A549 (cell line): ENCODE results near the gene COL13A1. TPM values are rescaled to one million over a fixed set of nuclear protein-coding genes. Genes with fewer than 3 reads are reported as not detected.

Experiments
- ATAC-seq, 2 experiments: fragments of 200-7000 bp in 1 of 2; fragments of >200 bp in 1 of 2; cut with Nextera tagmentation in 1 of 2; cut with Tn5 transposase in 1 of 2; 3 replicates each; pipeline versions ENCODE4 v1.8.0 to v1.9.1; 2018 to 2020; ENCODE audit warnings: mild to moderate bottlenecking in 1 of 2, moderate library complexity in 1 of 2
- CTCF ChIA-PET: fragments of 300-600 bp; sonication (Branson Sonifier 250); formaldehyde crosslinking; extraction: SDS; loops from one replicate; lab custom pipeline; 2021; ENCODE audit warnings: antibody characterized with exemption, inconsistent platforms; lab: Yijun Ruan, JAX
- POLR2A ChIA-PET: fragments of 350-600 bp; formaldehyde crosslinking; extraction: SDS; loops from one replicate; lab custom pipeline; 2021; ENCODE audit warnings: antibody characterized with exemption, inconsistent platforms; lab: Yijun Ruan, JAX
- DNase-seq, 2 experiments: peaks; one replicate each; pipeline versions ENCODE4 v3.0.0 to v3.0.0-alpha.2; 2011 to 2016; ENCODE audit warnings: low read depth in 1 of 2, low spot score in 1 of 2
- FAIRE-seq: peaks from 2 replicates; lab custom pipeline; 2011; peaks lifted over from hg19 to GRCh38; lab: Jason Lieb, UNC
- H3K27ac ChIP-seq, 2 experiments: fragments of >200 bp; sonication (Bioruptor Twin); formaldehyde crosslinking; 3 replicates each; pipeline ENCODE4 v1.5.1; 2016 to 2017
- H3K4me1 ChIP-seq: fragments of >200 bp; sonication (Bioruptor Twin); formaldehyde crosslinking; 3 replicates; pipeline ENCODE4 v1.6.1; 2016
- H3K4me2 ChIP-seq: fragments of >200 bp; sonication (Bioruptor Twin); formaldehyde crosslinking; 3 replicates; pipeline ENCODE4 v1.6.1; 2016
- H3K4me3 ChIP-seq: fragments of >200 bp; sonication (Bioruptor Twin); formaldehyde crosslinking; 3 replicates; pipeline ENCODE4 v1.5.1; 2016
- H3K9me3 ChIP-seq: fragments of >200 bp; sonication (Bioruptor Twin); formaldehyde crosslinking; 3 replicates; pipeline ENCODE4 v1.6.1; 2016
- CHD2 ChIP-seq: fragments of 150-350 bp; IDR thresholded peaks from 2 replicates; pipeline ENCODE4 v1.6.1; 2014; ENCODE audit warnings: low read length; ENCODE audit not compliant: partially characterized antibody
- FOXS1 ChIP-seq: fragments of 250-450 bp; sonication (Bioruptor Pico); IDR thresholded peaks from 2 replicates; pipeline ENCODE4 v1.5.0; 2020; ENCODE audit warnings: mild to moderate bottlenecking, moderate library complexity
- HOXB13 ChIP-seq: fragments of 250-450 bp; sonication (Bioruptor Pico); IDR thresholded peaks from 2 replicates; pipeline ENCODE4 v1.5.0; 2020; ENCODE audit warnings: low read depth, mild to moderate bottlenecking, moderate library complexity
- HOXB5 ChIP-seq: fragments of 250-450 bp; sonication (Bioruptor Pico); IDR thresholded peaks from 2 replicates; pipeline ENCODE4 v1.5.0; 2020; ENCODE audit warnings: mild to moderate bottlenecking, moderate library complexity
- NR3C1 ChIP-seq: fragments of >200 bp; sonication (Bioruptor Twin); formaldehyde crosslinking; IDR thresholded peaks from 3 replicates; pipeline ENCODE4 v1.6.1; 2017
- PHF8 ChIP-seq: fragments of 200-600 bp; sonication (generic); IDR thresholded peaks from 2 replicates; pipeline ENCODE4 v1.6.1; 2016; ENCODE audit warnings: low read depth, mild to moderate bottlenecking, antibody characterized with exemption, moderate library complexity, borderline replicate concordance
- RAD21 ChIP-seq, 2 experiments: fragments of >200 bp in 1 of 2; sonication (Bioruptor Twin) in 1 of 2; formaldehyde crosslinking in 1 of 2; IDR thresholded peaks in 1 of 2; conservative IDR thresholded peaks in 1 of 2; 2 replicates in 1 of 2; 3 replicates in 1 of 2; pipeline ENCODE4 v1.6.1; 2012 to 2018; ENCODE audit warnings: inconsistent platforms in 1 of 2
- SREBF2 ChIP-seq: fragments of 450-650 bp; IDR thresholded peaks from 2 replicates; pipeline ENCODE4 v1.6.1; 2014; ENCODE audit warnings: mild to moderate bottlenecking, moderate library complexity
- WGBS: methylation state at CpG from one replicate; pipeline ENCODE4 v1.1.6; 2017; ENCODE audit errors: missing lambda C conversion rate; 5-methylcytosine and 5-hydroxymethylcytosine counted together
- polyA plus RNA-seq, 4 experiments: library from polyadenylated mRNA; depleted of rRNA in 3 of 4; stranded (reverse); fragments of >200 nt; fragmentation: RNase III in 1 of 4; extraction: RNeasy Plus Mini Kit Qiagen cat#74134 plus additional on column Dnase treatment in 1 of 4; gene quantifications; 2 replicates in 3 of 4; 3 replicates in 1 of 4; pipeline ENCODE4 v1.2.3, GENCODE V29; 2011 to 2017
- TF ChIP-seq, protein P1 (sequence below): fragments of 450-650 bp; IDR thresholded peaks from 2 replicates; pipeline ENCODE4 v1.6.1; 2014; ENCODE audit warnings: antibody characterized with exemption
- TF ChIP-seq, protein P2 (sequence below): IDR thresholded peaks from 2 replicates; pipeline ENCODE4 v1.6.1; 2012
- TF ChIP-seq, protein P3 (sequence below): fragments of >200 bp; sonication (Bioruptor Twin); formaldehyde crosslinking; IDR thresholded peaks from 3 replicates; pipeline ENCODE4 v1.5.1; 2016
- TF ChIP-seq, protein P4 (sequence below): fragments of 200-600 bp; sonication (generic); IDR thresholded peaks from 2 replicates; pipeline ENCODE4 v1.6.1; 2016; ENCODE audit warnings: antibody characterized with exemption, mild to moderate bottlenecking, moderate library complexity

Gene COL13A1
- polyA plus RNA-seq, 2 of the 4 experiments (the other 2 are of a cell fraction): 0.08 to 0.27 TPM

DNA sequence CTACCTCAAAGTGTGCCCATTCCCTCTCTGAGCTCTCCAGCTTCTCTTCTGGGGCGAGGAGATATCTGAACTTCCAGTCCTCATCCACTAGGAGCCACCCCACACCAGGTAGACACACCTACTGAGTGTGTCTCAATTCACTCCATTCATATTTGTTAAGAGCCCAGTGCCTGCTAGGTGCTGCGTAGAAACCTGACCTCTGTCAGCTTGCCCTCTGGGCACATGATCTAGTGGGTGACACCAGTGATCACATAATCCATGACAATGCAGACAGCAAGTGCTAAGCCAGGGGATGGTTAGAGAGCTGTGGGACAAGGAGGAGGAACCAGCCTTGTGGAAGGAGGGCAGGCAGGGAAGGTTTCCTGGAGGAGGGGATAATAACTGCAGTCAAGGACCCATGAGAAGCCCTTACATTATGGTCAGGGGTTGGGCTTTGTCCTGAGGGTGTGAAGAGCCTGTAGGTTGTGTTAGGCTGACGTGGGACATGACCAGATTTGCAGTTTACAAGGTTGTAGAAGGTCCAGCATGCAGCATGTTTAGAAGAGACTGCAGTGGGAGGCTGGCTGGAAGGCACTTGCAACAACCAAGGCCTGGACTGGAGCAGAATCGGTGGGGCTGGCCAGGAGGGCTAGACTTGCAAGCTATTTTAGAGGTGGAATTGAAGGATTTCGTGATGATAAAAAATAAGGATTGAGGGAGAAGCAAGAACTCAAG, 81.8 kb downstream of the COL13A1 start:
- POLR2A ChIA-PET: no interaction called here
- FAIRE-seq (no peak), ATAC-seq (peak; percentile 67 to 80; a peak in 3 of 6 replicates), DNase-seq (peak; percentile 26 to 31)
- WGBS: 50% methylated on average over 5 of the region's 5 CpGs
- no peaks in the 10 kb centered on the region for H3K9me3 ChIP-seq
- no peaks in the 10 kb centered on the region for H3K4me1 ChIP-seq
- no peak for TF ChIP-seq HOXB13 (CRISPR knock-in tag)
- TF ChIP-seq RAD21 (conservative IDR thresholded peaks at IDR 0.05 in 1 of 2, IDR thresholded peaks at IDR 0.05 in 1 of 2): peak in 1 of 2 experiments; percentile 37; a peak in 2 of 5 replicates
- TF ChIP-seq, protein P1, sequence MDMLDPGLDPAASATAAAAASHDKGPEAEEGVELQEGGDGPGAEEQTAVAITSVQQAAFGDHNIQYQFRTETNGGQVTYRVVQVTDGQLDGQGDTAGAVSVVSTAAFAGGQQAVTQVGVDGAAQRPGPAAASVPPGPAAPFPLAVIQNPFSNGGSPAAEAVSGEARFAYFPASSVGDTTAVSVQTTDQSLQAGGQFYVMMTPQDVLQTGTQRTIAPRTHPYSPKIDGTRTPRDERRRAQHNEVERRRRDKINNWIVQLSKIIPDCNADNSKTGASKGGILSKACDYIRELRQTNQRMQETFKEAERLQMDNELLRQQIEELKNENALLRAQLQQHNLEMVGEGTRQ: no peak
- TF ChIP-seq, protein P2, sequence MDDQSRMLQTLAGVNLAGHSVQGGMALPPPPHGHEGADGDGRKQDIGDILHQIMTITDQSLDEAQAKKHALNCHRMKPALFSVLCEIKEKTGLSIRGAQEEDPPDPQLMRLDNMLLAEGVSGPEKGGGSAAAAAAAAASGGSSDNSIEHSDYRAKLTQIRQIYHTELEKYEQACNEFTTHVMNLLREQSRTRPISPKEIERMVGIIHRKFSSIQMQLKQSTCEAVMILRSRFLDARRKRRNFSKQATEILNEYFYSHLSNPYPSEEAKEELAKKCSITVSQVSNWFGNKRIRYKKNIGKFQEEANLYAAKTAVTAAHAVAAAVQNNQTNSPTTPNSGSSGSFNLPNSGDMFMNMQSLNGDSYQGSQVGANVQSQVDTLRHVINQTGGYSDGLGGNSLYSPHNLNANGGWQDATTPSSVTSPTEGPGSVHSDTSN: no peak
- TF ChIP-seq, protein P3, sequence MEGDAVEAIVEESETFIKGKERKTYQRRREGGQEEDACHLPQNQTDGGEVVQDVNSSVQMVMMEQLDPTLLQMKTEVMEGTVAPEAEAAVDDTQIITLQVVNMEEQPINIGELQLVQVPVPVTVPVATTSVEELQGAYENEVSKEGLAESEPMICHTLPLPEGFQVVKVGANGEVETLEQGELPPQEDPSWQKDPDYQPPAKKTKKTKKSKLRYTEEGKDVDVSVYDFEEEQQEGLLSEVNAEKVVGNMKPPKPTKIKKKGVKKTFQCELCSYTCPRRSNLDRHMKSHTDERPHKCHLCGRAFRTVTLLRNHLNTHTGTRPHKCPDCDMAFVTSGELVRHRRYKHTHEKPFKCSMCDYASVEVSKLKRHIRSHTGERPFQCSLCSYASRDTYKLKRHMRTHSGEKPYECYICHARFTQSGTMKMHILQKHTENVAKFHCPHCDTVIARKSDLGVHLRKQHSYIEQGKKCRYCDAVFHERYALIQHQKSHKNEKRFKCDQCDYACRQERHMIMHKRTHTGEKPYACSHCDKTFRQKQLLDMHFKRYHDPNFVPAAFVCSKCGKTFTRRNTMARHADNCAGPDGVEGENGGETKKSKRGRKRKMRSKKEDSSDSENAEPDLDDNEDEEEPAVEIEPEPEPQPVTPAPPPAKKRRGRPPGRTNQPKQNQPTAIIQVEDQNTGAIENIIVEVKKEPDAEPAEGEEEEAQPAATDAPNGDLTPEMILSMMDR: no peak
- TF ChIP-seq, all 56 proteins: peak for 1
- no peak overlapping the region for H3K27ac ChIP-seq
- CTCF ChIA-PET: interaction anchor here (0.6 to 3.4 kb wide), 7 partner anchors 13 to 287 kb away, joined by 3 to 22 read pairs (median 4); no protein-coding TSS in a partner anchor
- H3K4me3 ChIP-seq: no peak overlapping the region
- no peak overlapping the region for H3K4me2 ChIP-seq

DNA sequence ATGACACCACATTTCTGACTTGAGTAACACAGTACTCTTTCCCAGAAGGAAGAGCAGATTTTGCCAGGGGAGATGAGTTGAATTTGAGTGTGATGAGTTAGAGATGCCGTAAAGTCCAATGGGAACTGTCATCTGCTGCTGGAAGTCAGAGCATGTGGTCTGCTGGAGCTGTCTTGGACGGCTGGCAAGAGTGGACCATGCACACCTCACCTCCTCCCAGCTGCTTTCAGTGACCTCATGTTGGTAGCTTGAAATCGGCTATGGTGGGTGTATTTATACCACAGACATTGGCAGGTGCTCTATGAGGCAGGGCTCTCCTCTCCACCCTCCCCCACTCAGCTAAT, 82.3 kb downstream of the COL13A1 start:
- Histone ChIP-seq H3K4me1 (no peaks in the 10 kb centered on the region), H3K27ac (no peak overlapping the region), H3K4me3 (no peak overlapping the region), H3K4me2 (no peak overlapping the region)
- no peak for DNase-seq
- CTCF ChIA-PET: interaction anchor here (0.7 to 3.4 kb wide), 6 partner anchors 13 to 61 kb away, joined by 3 to 22 read pairs (median 7); no protein-coding TSS in a partner anchor
- TF ChIP-seq HOXB5 (CRISPR knock-in tag) (no peak), CHD2 (no peak), PHF8 (no peak), FOXS1 (CRISPR knock-in tag) (no peak), NR3C1 (no peak), SREBF2 (no peak)
- TF ChIP-seq, protein P4, sequence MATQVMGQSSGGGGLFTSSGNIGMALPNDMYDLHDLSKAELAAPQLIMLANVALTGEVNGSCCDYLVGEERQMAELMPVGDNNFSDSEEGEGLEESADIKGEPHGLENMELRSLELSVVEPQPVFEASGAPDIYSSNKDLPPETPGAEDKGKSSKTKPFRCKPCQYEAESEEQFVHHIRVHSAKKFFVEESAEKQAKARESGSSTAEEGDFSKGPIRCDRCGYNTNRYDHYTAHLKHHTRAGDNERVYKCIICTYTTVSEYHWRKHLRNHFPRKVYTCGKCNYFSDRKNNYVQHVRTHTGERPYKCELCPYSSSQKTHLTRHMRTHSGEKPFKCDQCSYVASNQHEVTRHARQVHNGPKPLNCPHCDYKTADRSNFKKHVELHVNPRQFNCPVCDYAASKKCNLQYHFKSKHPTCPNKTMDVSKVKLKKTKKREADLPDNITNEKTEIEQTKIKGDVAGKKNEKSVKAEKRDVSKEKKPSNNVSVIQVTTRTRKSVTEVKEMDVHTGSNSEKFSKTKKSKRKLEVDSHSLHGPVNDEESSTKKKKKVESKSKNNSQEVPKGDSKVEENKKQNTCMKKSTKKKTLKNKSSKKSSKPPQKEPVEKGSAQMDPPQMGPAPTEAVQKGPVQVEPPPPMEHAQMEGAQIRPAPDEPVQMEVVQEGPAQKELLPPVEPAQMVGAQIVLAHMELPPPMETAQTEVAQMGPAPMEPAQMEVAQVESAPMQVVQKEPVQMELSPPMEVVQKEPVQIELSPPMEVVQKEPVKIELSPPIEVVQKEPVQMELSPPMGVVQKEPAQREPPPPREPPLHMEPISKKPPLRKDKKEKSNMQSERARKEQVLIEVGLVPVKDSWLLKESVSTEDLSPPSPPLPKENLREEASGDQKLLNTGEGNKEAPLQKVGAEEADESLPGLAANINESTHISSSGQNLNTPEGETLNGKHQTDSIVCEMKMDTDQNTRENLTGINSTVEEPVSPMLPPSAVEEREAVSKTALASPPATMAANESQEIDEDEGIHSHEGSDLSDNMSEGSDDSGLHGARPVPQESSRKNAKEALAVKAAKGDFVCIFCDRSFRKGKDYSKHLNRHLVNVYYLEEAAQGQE: no peak
- TF ChIP-seq, protein P3: no peak
- TF ChIP-seq, all 56 proteins: peak for 0
- POLR2A ChIA-PET: no interaction called here
- 59% methylated on average over 3 of the region's 3 CpGs for WGBS
- ATAC-seq (no peak), FAIRE-seq (no peak)
- H3K9me3 ChIP-seq: no peaks in the 10 kb centered on the region
